ENCODE measurements around the gene PIWIL4.

GRCh38 chr11:94588366-94588942, 21.3 kb downstream of the PIWIL4 start:
- TF ChIP-seq CTCF (IDR thresholded peaks at IDR 0.05 in 8 of 11, conservative IDR thresholded peaks at IDR 0.05 in 3 of 11), result no peak
- TF ChIP-seq POLR2AphosphoS5 (IDR thresholded peaks at IDR 0.05), result no peak

All from spleen (tissue), 7 donors.